Activated naive CD8-positive, alpha-beta T cell (primary cell): ENCODE results near the gene OPN3.

Experiments used
- H3K27ac Mint-ChIP-seq: one replicate; pipeline ENCODE4 v1.8.0; 2021; ENCODE audit warnings: mixed read lengths
- H3K27me3 Mint-ChIP-seq: one replicate; pipeline ENCODE4 v1.8.0; 2021; ENCODE audit warnings: mixed read lengths
- H3K36me3 Mint-ChIP-seq: one replicate; pipeline ENCODE4 v1.8.0; 2021; ENCODE audit warnings: mixed read lengths
- H3K4me1 Mint-ChIP-seq: one replicate; pipeline ENCODE4 v1.8.0; 2021; ENCODE audit warnings: low read depth, mixed read lengths
- H3K4me3 Mint-ChIP-seq: one replicate; pipeline ENCODE4 v1.8.0; 2021; ENCODE audit warnings: mild to moderate bottlenecking, mixed read lengths
- H3K9me3 Mint-ChIP-seq: one replicate; pipeline ENCODE4 v1.8.0; 2021; ENCODE audit warnings: low read depth, mixed read lengths

Gene OPN3

GRCh38 chr1:241596633-241597032 lies 43.5 kb downstream of the OPN3 start:
- Mint-ChIP-seq H3K27ac (no peak overlapping the region), H3K4me3 (no peak overlapping the region), H3K36me3 (peaks cover 20% of the 10 kb centered on the region), H3K9me3 (no peaks in the 10 kb centered on the region), H3K27me3 (no peaks in the 10 kb centered on the region), H3K4me1 (peaks cover 12% of the 10 kb centered on the region)

- Mint-ChIP-seq H3K36me3 (peaks cover 11% of the 10 kb centered on the region), H3K27ac (peak overlapping the region; percentile 18), H3K9me3 (no peaks in the 10 kb centered on the region)
Observed at GRCh38 chr1:241593186-241593585, 47.0 kb downstream of the OPN3 start.

GRCh38 chr1:241592273-241592958 lies 47.8 kb downstream of the OPN3 start:
- Mint-ChIP-seq H3K9me3 (no peaks in the 10 kb centered on the region), H3K4me3 (no peak overlapping the region), H3K27me3 (no peaks in the 10 kb centered on the region), H3K27ac (no peak overlapping the region), H3K4me1 (peaks cover 14% of the 10 kb centered on the region), H3K36me3 (peaks cover 8% of the 10 kb centered on the region)

More at GRCh38 chr1:241593186-241593585, 47.0 kb downstream of the OPN3 start:
- Mint-ChIP-seq H3K27me3 (no peaks in the 10 kb centered on the region), H3K4me1 (peaks cover 14% of the 10 kb centered on the region), H3K4me3 (no peak overlapping the region)

GRCh38 chr1:241591736-241592135 lies 48.4 kb downstream of the OPN3 start:
- H3K36me3 Mint-ChIP-seq, result peaks cover 8% of the 10 kb centered on the region
- H3K9me3 Mint-ChIP-seq, result no peaks in the 10 kb centered on the region
- H3K4me1 Mint-ChIP-seq, result peaks cover 14% of the 10 kb centered on the region
- H3K27me3 Mint-ChIP-seq, result no peaks in the 10 kb centered on the region
- H3K4me3 Mint-ChIP-seq, result no peak overlapping the region
- no peak overlapping the region for H3K27ac Mint-ChIP-seq

- Mint-ChIP-seq H3K4me3 (no peak overlapping the region), H3K36me3 (peaks cover 7% of the 10 kb centered on the region), H3K27me3 (no peaks in the 10 kb centered on the region), H3K27ac (no peak overlapping the region), H3K4me1 (peaks cover 14% of the 10 kb centered on the region), H3K9me3 (no peaks in the 10 kb centered on the region)
Observed at GRCh38 chr1:241591317-241591716, 48.9 kb downstream of the OPN3 start.

GRCh38 chr1:241590719-241591118 lies 49.5 kb downstream of the OPN3 start:
- H3K4me1 Mint-ChIP-seq, result peaks cover 14% of the 10 kb centered on the region
- peaks cover 5% of the 10 kb centered on the region for H3K36me3 Mint-ChIP-seq
- H3K27ac Mint-ChIP-seq, result no peak overlapping the region
- H3K27me3 Mint-ChIP-seq, result no peaks in the 10 kb centered on the region
- no peaks in the 10 kb centered on the region for H3K9me3 Mint-ChIP-seq
- H3K4me3 Mint-ChIP-seq, result no peak overlapping the region

GRCh38 chr1:241589521-241589920 lies 50.6 kb downstream of the OPN3 start:
- Mint-ChIP-seq H3K36me3 (peaks cover 3% of the 10 kb centered on the region), H3K27ac (no peak overlapping the region), H3K4me1 (peaks cover 14% of the 10 kb centered on the region), H3K4me3 (no peak overlapping the region), H3K9me3 (no peaks in the 10 kb centered on the region), H3K27me3 (no peaks in the 10 kb centered on the region)

- no peak overlapping the region for H3K27ac Mint-ChIP-seq
- peaks cover 6% of the 10 kb centered on the region for H3K4me1 Mint-ChIP-seq
- peaks cover 8% of the 10 kb centered on the region for H3K36me3 Mint-ChIP-seq
- H3K27me3 Mint-ChIP-seq, result no peaks in the 10 kb centered on the region
- no peak overlapping the region for H3K4me3 Mint-ChIP-seq
- H3K9me3 Mint-ChIP-seq, result no peaks in the 10 kb centered on the region
Observed at GRCh38 chr1:241586905-241587512, 53.2 kb downstream of the OPN3 start.

- Mint-ChIP-seq H3K27me3 (peaks cover 5% of the 10 kb centered on the region), H3K9me3 (no peaks in the 10 kb centered on the region), H3K27ac (no peak overlapping the region), H3K4me3 (no peak overlapping the region), H3K4me1 (no peaks in the 10 kb centered on the region), H3K36me3 (peaks cover 16% of the 10 kb centered on the region)
Observed at GRCh38 chr1:241582921-241583321, 57.2 kb downstream of the OPN3 start.

GRCh38 chr1:241579434-241579833 lies 60.7 kb downstream of the OPN3 start:
- H3K9me3 Mint-ChIP-seq, result peaks cover 16% of the 10 kb centered on the region
- no peak overlapping the region for H3K4me3 Mint-ChIP-seq
- H3K36me3 Mint-ChIP-seq, result peaks cover 22% of the 10 kb centered on the region
- H3K27me3 Mint-ChIP-seq, result peaks cover 15% of the 10 kb centered on the region
- H3K27ac Mint-ChIP-seq, result no peak overlapping the region
- H3K4me1 Mint-ChIP-seq, result no peaks in the 10 kb centered on the region

- H3K9me3 Mint-ChIP-seq, result peaks cover 25% of the 10 kb centered on the region
- H3K36me3 Mint-ChIP-seq, result peaks cover 12% of the 10 kb centered on the region
- no peaks in the 10 kb centered on the region for H3K4me1 Mint-ChIP-seq
- H3K27ac Mint-ChIP-seq, result no peak overlapping the region
- peaks cover 16% of the 10 kb centered on the region for H3K27me3 Mint-ChIP-seq
- no peak overlapping the region for H3K4me3 Mint-ChIP-seq
Observed at GRCh38 chr1:241574154-241574553, 66.0 kb downstream of the OPN3 start.

- Mint-ChIP-seq H3K36me3 (peaks cover 3% of the 10 kb centered on the region), H3K4me1 (no peaks in the 10 kb centered on the region), H3K27me3 (peaks cover 9% of the 10 kb centered on the region), H3K4me3 (no peak overlapping the region), H3K27ac (no peak overlapping the region), H3K9me3 (peaks cover 9% of the 10 kb centered on the region)
Observed at GRCh38 chr1:241569848-241570247, 70.3 kb downstream of the OPN3 start.

GRCh38 chr1:241560849-241561187 lies 79.4 kb downstream of the OPN3 start:
- Mint-ChIP-seq H3K9me3 (no peaks in the 10 kb centered on the region), H3K4me1 (no peaks in the 10 kb centered on the region), H3K4me3 (no peak overlapping the region), H3K27ac (no peak overlapping the region), H3K27me3 (no peaks in the 10 kb centered on the region), H3K36me3 (no peaks in the 10 kb centered on the region)

GRCh38 chr1:241560146-241560848 lies 79.9 kb downstream of the OPN3 start:
- no peak overlapping the region for H3K27ac Mint-ChIP-seq
- no peaks in the 10 kb centered on the region for H3K36me3 Mint-ChIP-seq
- no peaks in the 10 kb centered on the region for H3K27me3 Mint-ChIP-seq
- H3K4me3 Mint-ChIP-seq, result no peak overlapping the region
- no peaks in the 10 kb centered on the region for H3K9me3 Mint-ChIP-seq
- H3K4me1 Mint-ChIP-seq, result no peaks in the 10 kb centered on the region

- Mint-ChIP-seq H3K4me1 (peaks cover 2% of the 10 kb centered on the region), H3K27me3 (no peaks in the 10 kb centered on the region), H3K36me3 (no peaks in the 10 kb centered on the region), H3K4me3 (no peak overlapping the region), H3K27ac (no peak overlapping the region), H3K9me3 (no peaks in the 10 kb centered on the region)
Observed at GRCh38 chr1:241557551-241558193, 82.5 kb downstream of the OPN3 start.
